SJSA1 (cell line): ENCODE data around the gene PCYT1B. TPM values are rescaled to one million over a fixed set of nuclear protein-coding genes. Genes with fewer than 3 reads are reported as not detected.

Source experiments
- DNase-seq, 2 experiments: peaks; one replicate each; pipeline ENCODE4 v3.0.0-alpha.2; 2015 to 2020; ENCODE audit warnings: low spot score in 2 of 2, low read depth in 1 of 2
- H3K27ac ChIP-seq: fragments of 250-450 bp; sonication (Bioruptor Pico); 2 replicates; pipeline ENCODE4 v1.5.1; 2020; ENCODE audit warnings: mild to moderate bottlenecking, moderate library complexity
- H3K27me3 ChIP-seq: fragments of 250-450 bp; sonication (Bioruptor Pico); replicated peaks from 2 replicates; pipeline ENCODE4 v1.5.1; 2020; ENCODE audit warnings: mild to moderate bottlenecking, moderate library complexity
- H3K36me3 ChIP-seq: fragments of 250-450 bp; sonication (Bioruptor Pico); 2 replicates; pipeline ENCODE4 v1.5.1; 2020; ENCODE audit warnings: mild to moderate bottlenecking
- H3K4me1 ChIP-seq: fragments of 250-450 bp; sonication (Bioruptor Pico); replicated peaks from 2 replicates; pipeline ENCODE4 v1.6.1; 2021; ENCODE audit warnings: mild to moderate bottlenecking
- H3K4me3 ChIP-seq: fragments of 250-450 bp; sonication (Bioruptor Pico); 2 replicates; pipeline ENCODE4 v1.5.1; 2020; ENCODE audit warnings: mild to moderate bottlenecking
- H3K9me3 ChIP-seq: fragments of 250-450 bp; sonication (Bioruptor Pico); replicated peaks from 2 replicates; pipeline ENCODE4 v1.5.1; 2020; ENCODE audit warnings: mild to moderate bottlenecking
- total RNA-seq: library from RNA; depleted of rRNA; stranded (reverse); fragments of >200 nt; shearing (Covaris generic); gene quantifications from 2 replicates; pipeline ENCODE4 v1.2.3, GENCODE V29; 2014; rRNA removed

The PCYT1B gene
- total RNA-seq, 1 experiment from 2014 or later, result not detected

GRCh38 chrX:24536551-24536950 is 110.6 kb downstream of the PCYT1B start:
- Histone ChIP-seq H3K4me3 (no peak overlapping the region), H3K27me3 (no peaks in the 10 kb centered on the region)

DNA sequence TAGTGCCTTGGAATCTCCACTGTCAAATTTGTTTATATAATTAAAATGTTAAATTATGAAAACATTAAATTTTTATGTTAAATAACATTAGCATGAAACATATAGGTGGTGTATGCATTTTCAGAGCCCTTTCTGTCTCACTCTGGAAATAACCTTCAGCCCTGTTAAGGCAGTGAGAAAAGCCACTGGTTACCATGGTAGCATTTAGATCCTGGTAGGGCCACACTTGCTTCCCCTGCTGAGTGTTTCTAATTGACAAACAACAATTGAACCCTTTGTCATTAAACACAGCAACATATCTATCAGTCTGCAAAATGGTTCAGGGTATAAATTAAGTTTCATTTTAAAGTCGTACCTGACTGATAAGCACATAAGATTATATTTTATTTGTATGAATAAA is 118.5 kb downstream of the PCYT1B start:
- Histone ChIP-seq H3K4me3 (no peak overlapping the region), H3K9me3 (no peaks in the 10 kb centered on the region), H3K36me3 (no peaks in the 10 kb centered on the region), H3K27me3 (no peaks in the 10 kb centered on the region), H3K27ac (no peak overlapping the region), H3K4me1 (no peaks in the 10 kb centered on the region)
- no peak for DNase-seq

More at GRCh38 chrX:24536551-24536950, 110.6 kb downstream of the PCYT1B start:
- Histone ChIP-seq H3K4me1 (no peaks in the 10 kb centered on the region), H3K36me3 (no peaks in the 10 kb centered on the region), H3K27ac (no peak overlapping the region), H3K9me3 (no peaks in the 10 kb centered on the region)
- no peak for DNase-seq

DNA sequence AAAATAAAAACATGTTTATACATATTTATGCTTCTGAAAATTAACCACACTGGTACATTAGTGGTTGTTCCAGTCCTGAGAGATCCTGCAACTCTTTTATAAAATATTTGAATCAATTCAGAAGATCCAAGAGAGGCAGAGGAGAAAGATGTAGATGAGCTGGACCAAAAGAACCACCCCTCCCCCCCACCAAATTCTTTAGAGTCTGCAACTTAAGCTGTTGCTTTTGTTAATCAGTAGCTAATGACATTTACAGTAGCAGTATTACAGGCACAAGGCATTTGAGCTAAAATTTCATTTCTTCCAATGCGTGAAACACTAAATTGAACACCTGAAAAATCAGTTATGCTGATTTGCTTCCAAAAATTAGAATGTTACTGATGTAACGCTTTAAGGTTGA is 120.5 kb downstream of the PCYT1B start:
- no peaks in the 10 kb centered on the region for H3K36me3 ChIP-seq
- no peaks in the 10 kb centered on the region for H3K4me1 ChIP-seq
- H3K27me3 ChIP-seq, result no peaks in the 10 kb centered on the region
- H3K4me3 ChIP-seq, result no peak overlapping the region
- H3K27ac ChIP-seq, result no peak overlapping the region
- DNase-seq, result no peak
- no peaks in the 10 kb centered on the region for H3K9me3 ChIP-seq

GRCh38 chrX:24525455-24525854 is 121.7 kb downstream of the PCYT1B start:
- DNase-seq, result no peak
- H3K27me3 ChIP-seq, result no peaks in the 10 kb centered on the region
- no peak overlapping the region for H3K27ac ChIP-seq
- no peaks in the 10 kb centered on the region for H3K4me1 ChIP-seq
- H3K9me3 ChIP-seq, result no peaks in the 10 kb centered on the region
- no peaks in the 10 kb centered on the region for H3K36me3 ChIP-seq
- no peak overlapping the region for H3K4me3 ChIP-seq

DNA sequence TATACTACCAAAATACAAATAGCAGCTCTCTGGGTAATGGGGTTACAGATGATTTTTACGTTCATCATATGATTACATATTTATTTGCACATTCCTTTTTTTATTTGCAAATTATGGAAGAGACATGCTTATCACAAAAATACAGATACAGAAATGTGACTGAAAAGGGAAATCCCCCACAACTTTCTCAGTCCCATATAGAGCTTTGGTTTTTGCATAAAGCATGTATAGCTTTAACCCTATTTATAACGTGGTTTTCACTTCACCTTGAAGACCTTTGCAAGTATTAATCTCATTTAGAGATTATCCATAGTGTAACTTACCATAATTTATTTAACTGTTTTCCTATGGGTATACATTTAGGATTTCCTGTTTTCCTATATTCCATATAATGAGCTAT is 126.7 kb downstream of the PCYT1B start:
- no peak overlapping the region for H3K27ac ChIP-seq
- no peaks in the 10 kb centered on the region for H3K27me3 ChIP-seq
- DNase-seq, result no peak
- H3K4me3 ChIP-seq, result no peak overlapping the region
- no peaks in the 10 kb centered on the region for H3K9me3 ChIP-seq
- no peaks in the 10 kb centered on the region for H3K36me3 ChIP-seq
- H3K4me1 ChIP-seq, result no peaks in the 10 kb centered on the region

- Histone ChIP-seq H3K4me1 (no peaks in the 10 kb centered on the region), H3K27me3 (no peaks in the 10 kb centered on the region), H3K27ac (no peak overlapping the region), H3K4me3 (no peak overlapping the region), H3K36me3 (no peaks in the 10 kb centered on the region), H3K9me3 (no peaks in the 10 kb centered on the region)
- DNase-seq, result no peak
Measured at GRCh38 chrX:24515447-24515846, 131.7 kb downstream of the PCYT1B start.

DNA sequence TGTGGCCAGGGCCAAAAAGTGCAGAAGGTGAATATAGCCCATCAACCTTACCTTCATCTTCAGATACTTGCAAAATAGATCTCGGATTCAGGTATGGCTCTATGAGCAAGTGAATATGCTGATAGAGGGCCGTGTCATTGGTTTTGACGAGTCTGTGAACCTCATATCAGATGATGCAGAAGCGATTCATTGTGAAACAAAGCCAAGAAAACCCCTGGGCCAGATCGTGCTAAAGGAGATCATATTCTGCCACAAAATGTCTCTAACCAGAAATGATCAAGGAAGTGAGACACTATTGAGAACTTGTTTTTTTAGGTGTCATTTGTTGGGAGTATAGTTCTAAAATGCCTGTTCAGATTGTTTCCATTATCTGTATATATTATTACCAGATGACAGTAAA is 133.7 kb downstream of the PCYT1B start:
- Histone ChIP-seq H3K9me3 (no peaks in the 10 kb centered on the region), H3K36me3 (no peaks in the 10 kb centered on the region), H3K4me3 (no peak overlapping the region), H3K27me3 (no peaks in the 10 kb centered on the region), H3K27ac (no peak overlapping the region), H3K4me1 (no peaks in the 10 kb centered on the region)
- DNase-seq, result no peak

DNA sequence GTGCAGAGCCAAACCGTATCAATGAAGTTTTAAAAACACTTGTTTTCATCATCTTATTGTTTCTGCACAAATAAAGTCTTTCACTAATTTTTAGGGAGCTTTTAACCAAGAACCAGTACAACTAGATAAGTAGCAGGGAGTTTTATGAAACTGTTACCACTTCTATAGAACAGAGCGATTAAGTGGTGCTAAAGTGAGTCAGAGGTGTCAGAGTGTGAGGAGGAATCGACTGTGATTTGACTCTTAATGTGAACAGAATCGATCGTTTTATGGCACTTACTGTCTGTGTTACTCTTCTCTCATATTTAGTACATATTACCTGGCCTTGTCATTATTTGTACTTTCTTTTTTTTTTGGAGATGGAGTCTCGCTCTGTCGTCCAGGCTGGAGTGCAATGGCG is 138.8 kb downstream of the PCYT1B start:
- Histone ChIP-seq H3K27ac (no peak overlapping the region), H3K27me3 (no peaks in the 10 kb centered on the region), H3K9me3 (no peaks in the 10 kb centered on the region), H3K4me3 (no peak overlapping the region), H3K4me1 (no peaks in the 10 kb centered on the region), H3K36me3 (no peaks in the 10 kb centered on the region)
- DNase-seq, result no peak

Other genes with a start within 250 kb of the PCYT1B start
- 1.6 and 1.9 TPM in 2 replicates for gene PDK3, start 182.1 kb downstream of the PCYT1B start, total RNA-seq
- gene POLA1, start 46.6 kb upstream of the PCYT1B start, total RNA-seq, result 30.0 and 36.0 TPM in 2 replicates